Right atrium auricular region (tissue), 2 donors: Measurements from ENCODE around the gene PCDHAC1. TPM values are rescaled to one million over a fixed set of nuclear protein-coding genes. Genes with fewer than 3 reads are reported as not detected.

Source experiments
- DNase-seq: peaks from one replicate; pipeline ENCODE4 v3.0.0-alpha.2; 2019; ENCODE audit warnings: low spot score
- H3K27ac ChIP-seq, 2 donors: fragments of 200-600 bp; sonication (generic); 1 replicate in 1 of 2; 2 replicates in 1 of 2; pipeline ENCODE4 v1.5.1; 2016 to 2019
- H3K27me3 ChIP-seq, 2 donors: fragments of 200-600 bp; sonication (generic); one replicate each; pipeline versions ENCODE4 v1.5.1 to v1.6.0; 2017 to 2019
- H3K36me3 ChIP-seq: fragments of 200-600 bp; sonication (generic); one replicate; pipeline ENCODE4 v1.5.1; 2016
- H3K4me1 ChIP-seq, 2 donors: fragments of 200-600 bp; sonication (generic); one replicate each; pipeline versions ENCODE4 v1.5.1 to v1.6.0; 2017 to 2019
- H3K4me3 ChIP-seq, 2 donors: fragments of 200-600 bp; sonication (generic); 1 replicate in 1 of 2; 2 replicates in 1 of 2; pipeline ENCODE4 v1.5.1; 2017 to 2019; ENCODE audit warnings: mild to moderate bottlenecking in 1 of 2, moderate library complexity in 1 of 2
- H3K9me3 ChIP-seq, 2 donors: fragments of 200-600 bp; sonication (generic); one replicate each; pipeline ENCODE4 v1.5.1; 2019
- CTCF ChIP-seq, 2 donors: fragments of 200-600 bp; sonication (generic); IDR thresholded peaks; one replicate each; pipeline ENCODE4 v1.5.1; 2019; ENCODE audit warnings: antibody characterized with exemption in 2 of 2
- total RNA-seq, 2 donors: library from RNA; depleted of rRNA; stranded (reverse); fragments of >200 nt; gene quantifications; one replicate each; pipeline ENCODE4 v1.1.0, GENCODE V29; 2016

PCDHAC1 gene
- total RNA-seq, 2 donors from 2014 or later = 0.26 to 0.51 TPM

GRCh38 chr5:140964356-140964755 lies 38.3 kb downstream of the PCDHAC1 start:
- no peak for TF ChIP-seq CTCF (IDR thresholded peaks at IDR 0.05)
- no peak for DNase-seq
- Histone ChIP-seq H3K4me1 (peaks cover 0 to 20% of the 10 kb centered on the region in 2 donors), H3K27ac (no peak overlapping the region), H3K9me3 (no peaks in the 10 kb centered on the region), H3K4me3 (no peak overlapping the region), H3K36me3 (no peaks in the 10 kb centered on the region), H3K27me3 (no peaks in the 10 kb centered on the region)

GRCh38 chr5:140965905-140966292 lies 39.8 kb downstream of the PCDHAC1 start:
- peak overlapping the region; percentile 35 to 46 for H3K27ac ChIP-seq
- TF ChIP-seq CTCF (IDR thresholded peaks at IDR 0.05) = no peak

GRCh38 chr5:140966293-140967225 lies 40.5 kb downstream of the PCDHAC1 start, which contains the start of gene PCDHAC2:
TSS of gene PCDHAC2 (plus strand) at chr5:140966476. CDS start at chr5:140966767, 291 bp downstream.
- DNase-seq = no peak
- H3K4me1 ChIP-seq = peaks cover 0 to 20% of the 10 kb centered on the region in 2 donors

More at GRCh38 chr5:140965905-140966292, 39.8 kb downstream of the PCDHAC1 start:
- peak overlapping the region; percentile 33 to 63 for H3K4me3 ChIP-seq
- no peak for DNase-seq
- H3K9me3 ChIP-seq = no peaks in the 10 kb centered on the region
- H3K4me1 ChIP-seq = peaks cover 0 to 20% of the 10 kb centered on the region in 2 donors
- H3K36me3 ChIP-seq = no peaks in the 10 kb centered on the region
- no peaks in the 10 kb centered on the region for H3K27me3 ChIP-seq

GRCh38 chr5:140967226-140967893 lies 41.3 kb downstream of the PCDHAC1 start:
- H3K36me3 ChIP-seq = no peaks in the 10 kb centered on the region
- no peaks in the 10 kb centered on the region for H3K9me3 ChIP-seq
- no peak for TF ChIP-seq CTCF (IDR thresholded peaks at IDR 0.05)
- H3K4me3 ChIP-seq = peak overlapping the region; percentile 33 to 63
- peaks cover 0 to 20% of the 10 kb centered on the region in 2 donors for H3K4me1 ChIP-seq
- H3K27me3 ChIP-seq = no peaks in the 10 kb centered on the region
- DNase-seq = no peak
- H3K27ac ChIP-seq = no peak overlapping the region

More at GRCh38 chr5:140966293-140967225, 40.5 kb downstream of the PCDHAC1 start, which contains the start of gene PCDHAC2:
- no peak for TF ChIP-seq CTCF (IDR thresholded peaks at IDR 0.05)
- Histone ChIP-seq H3K27me3 (no peaks in the 10 kb centered on the region), H3K27ac (peak within 1 kb of the TSS; percentile 35 to 46), H3K36me3 (no peaks in the 10 kb centered on the region), H3K4me3 (peak within 1 kb of the TSS; percentile 33 to 63), H3K9me3 (no peaks in the 10 kb centered on the region)

- Histone ChIP-seq H3K4me3 (no peak overlapping the region), H3K27ac (no peak overlapping the region), H3K9me3 (no peaks in the 10 kb centered on the region), H3K36me3 (no peaks in the 10 kb centered on the region), H3K4me1 (peaks cover 0 to 20% of the 10 kb centered on the region in 2 donors), H3K27me3 (no peaks in the 10 kb centered on the region)
- no peak for DNase-seq
- no peak for TF ChIP-seq CTCF (IDR thresholded peaks at IDR 0.05)
These were observed 43.8 kb downstream of the PCDHAC1 start for GRCh38 chr5:140969880-140970279.
